ENCODE data around the gene FCN3.

- TF ChIP-seq CTCF (conservative IDR thresholded peaks at IDR 0.05 in 1 of 2, IDR thresholded peaks at IDR 0.05 in 1 of 2; ENCODE audit: low read depth in 1 of 2, low read length in 2 of 2) = no peak
- TF ChIP-seq EZH2 (IDR thresholded peaks at IDR 0.05; ENCODE audit: low read length, missing control alignments) = no peak
Measured at GRCh38 chr1:27361044-27361402, 13.6 kb downstream of the FCN3 start.

Data from fibroblast of lung (primary cell).